Stimulated activated CD4-positive, alpha-beta T cell treated with anti-CD3 and anti-CD28 coated beads, TNF-alpha, amount 100 ng/mL, for 24 hours (primary cell): ENCODE measurements around the gene PROB1.
"Not testable (repeated sequence)": the region's sequence is repeated elsewhere in the genome, so short reads cannot be mapped to it uniquely, and the experiment has no call there.

Source experiments
- DNase-seq, 3 experiments: peaks; one replicate each; pipeline ENCODE4 v3.0.0-alpha.2; 2020; ENCODE audit warnings: low read depth in 3 of 3

The PROB1 gene

GRCh38 chr5:139392324-139392677 lies 2.6 kb downstream of the PROB1 start:
- DNase-seq = no peak

- no peak for DNase-seq
Observed at GRCh38 chr5:139391570-139392323, 3.2 kb downstream of the PROB1 start.

GRCh38 chr5:139390639-139391569 lies 4.0 kb downstream of the PROB1 start:
- DNase-seq = no peak

DNA sequence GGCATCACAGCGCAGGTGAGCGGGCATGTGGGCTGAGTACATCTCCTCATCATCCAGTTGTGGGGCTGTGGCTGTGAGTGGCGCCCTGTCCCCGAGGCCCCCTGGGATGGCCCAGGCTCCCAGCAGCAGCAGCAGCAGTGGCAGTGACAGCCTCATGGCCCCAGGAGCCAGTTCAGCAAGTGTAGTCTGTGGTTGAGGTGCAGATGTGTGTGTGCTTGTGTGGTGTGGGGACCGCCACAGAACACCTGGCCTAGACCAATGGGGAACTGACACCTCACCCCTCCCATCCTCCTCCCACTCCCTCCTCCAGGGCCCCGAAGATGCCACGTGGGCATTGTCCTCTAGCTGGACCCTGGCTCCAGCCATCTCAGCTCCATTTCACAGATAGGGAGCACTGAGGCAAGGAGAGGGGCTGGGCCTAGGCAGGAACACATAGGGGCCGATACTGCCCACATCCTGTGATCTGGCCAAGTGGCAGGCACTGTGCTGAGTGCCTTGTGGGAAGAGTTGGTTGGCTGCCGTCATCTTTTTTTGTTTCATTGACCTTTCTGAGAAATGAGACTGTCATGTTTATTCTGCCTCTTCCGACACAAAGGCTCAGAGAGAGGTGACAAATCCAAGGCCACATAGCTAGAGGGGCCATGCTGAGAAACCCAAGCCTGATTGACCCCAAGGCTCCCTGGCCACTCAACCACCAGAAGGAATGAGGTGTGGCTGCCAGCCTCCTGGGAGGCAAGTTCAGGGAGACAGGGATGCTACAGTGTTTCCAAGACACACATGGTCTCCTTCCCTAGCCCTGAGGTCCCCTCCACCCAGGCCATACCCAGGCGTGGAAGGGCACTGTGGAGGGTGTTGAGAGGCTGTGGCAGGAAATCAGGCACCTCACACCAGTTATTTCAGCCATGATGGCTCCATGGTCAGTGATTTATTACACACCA lies 4.9 kb downstream of the PROB1 start, which contains the start of gene MZB1:
Gene MZB1 (minus strand): TSS at position 213 of the 938 bp plus-strand sequence. CDS start 57 bp downstream, at position 156.
- peak in 1 of 3 experiments; percentile 51 for DNase-seq

- DNase-seq = no peak
Observed at GRCh38 chr5:139388198-139388821, 6.6 kb downstream of the PROB1 start.

DNA sequence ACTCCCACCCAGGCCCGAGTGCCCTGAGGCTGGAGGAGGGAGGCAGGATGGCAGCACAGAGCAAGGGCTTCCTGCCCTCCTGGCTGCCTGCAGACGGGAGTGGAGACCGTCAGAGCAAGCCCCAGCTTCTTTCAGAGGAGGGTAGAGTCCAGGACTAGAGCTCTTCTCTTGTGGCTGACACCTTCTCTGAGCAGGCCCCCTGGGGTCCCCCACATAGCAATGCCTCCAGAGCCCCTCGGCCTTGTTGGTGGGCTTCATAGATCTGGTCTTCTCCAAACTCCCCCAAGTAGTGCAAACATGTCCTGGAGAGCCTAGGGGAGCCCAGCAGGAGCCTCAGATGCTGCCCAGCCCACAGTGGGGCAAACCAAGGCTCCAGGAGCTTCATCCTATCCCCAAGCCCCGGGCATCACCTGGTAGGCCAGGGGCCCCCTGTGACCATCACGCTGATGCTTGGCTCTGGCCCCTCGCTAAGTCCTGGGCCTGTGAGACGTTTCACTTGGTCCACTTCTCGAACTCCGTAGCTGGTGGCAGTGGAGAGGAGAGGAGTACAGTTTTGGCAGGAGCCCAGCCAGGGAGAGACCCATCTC lies 7.2 kb downstream of the PROB1 start:
- no peak for DNase-seq

GRCh38 chr5:139386956-139387355 lies 7.9 kb downstream of the PROB1 start:
- not testable (repeated sequence) for DNase-seq

DNA sequence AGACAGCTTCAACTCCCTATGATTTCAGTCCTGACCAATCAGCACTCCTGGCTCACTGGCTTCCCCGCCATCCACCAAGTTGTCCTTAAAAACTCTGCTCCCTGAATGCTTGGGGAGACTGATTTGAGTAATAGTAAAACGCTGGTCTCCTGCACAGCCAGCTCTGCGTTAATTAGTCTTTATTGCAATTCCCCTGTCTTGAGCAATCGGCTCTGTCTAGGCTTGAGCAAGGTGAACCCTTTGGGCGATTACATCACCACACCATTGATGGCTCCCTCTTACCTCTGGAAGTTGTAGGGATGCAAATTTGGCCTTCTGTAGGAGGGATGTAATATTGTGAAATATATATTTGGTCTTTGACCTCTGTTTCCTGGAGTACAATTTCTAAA lies 8.9 kb downstream of the PROB1 start:
- DNase-seq = no peak

GRCh38 chr5:139385061-139386049 lies 9.5 kb downstream of the PROB1 start:
- DNase-seq = no peak

GRCh38 chr5:139384591-139385051 lies 10.3 kb downstream of the PROB1 start:
- no peak for DNase-seq

DNA sequence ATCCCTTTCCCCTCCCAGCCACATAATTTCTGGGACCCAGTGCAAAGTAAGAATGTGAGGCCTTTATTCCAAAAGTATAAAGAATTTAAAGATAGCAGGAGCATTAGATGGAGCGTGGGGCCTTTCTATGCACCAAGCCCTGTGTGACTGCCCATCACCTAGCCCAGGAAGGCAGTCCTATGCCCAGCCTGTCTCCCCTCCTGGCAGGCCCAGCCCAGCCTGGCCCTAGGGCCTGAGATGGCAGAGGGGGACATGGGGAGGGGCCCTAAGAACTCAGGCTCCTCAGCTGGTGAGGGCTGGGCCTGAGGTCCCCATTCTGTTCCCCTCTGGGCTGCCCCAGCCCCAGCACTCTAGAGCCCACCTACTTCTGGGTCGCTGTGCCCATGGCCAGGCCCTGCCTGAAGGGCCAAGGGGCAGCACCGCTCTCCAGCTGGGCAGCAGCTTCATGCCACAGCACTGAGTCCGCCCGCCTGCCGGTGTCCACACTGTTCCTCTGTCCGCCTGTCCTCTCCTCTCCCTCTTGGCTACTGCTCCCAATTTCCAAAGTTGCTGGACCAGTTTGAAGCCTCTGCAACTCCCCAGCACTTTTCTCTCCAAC lies 10.8 kb downstream of the PROB1 start:
- no peak for DNase-seq

DNA sequence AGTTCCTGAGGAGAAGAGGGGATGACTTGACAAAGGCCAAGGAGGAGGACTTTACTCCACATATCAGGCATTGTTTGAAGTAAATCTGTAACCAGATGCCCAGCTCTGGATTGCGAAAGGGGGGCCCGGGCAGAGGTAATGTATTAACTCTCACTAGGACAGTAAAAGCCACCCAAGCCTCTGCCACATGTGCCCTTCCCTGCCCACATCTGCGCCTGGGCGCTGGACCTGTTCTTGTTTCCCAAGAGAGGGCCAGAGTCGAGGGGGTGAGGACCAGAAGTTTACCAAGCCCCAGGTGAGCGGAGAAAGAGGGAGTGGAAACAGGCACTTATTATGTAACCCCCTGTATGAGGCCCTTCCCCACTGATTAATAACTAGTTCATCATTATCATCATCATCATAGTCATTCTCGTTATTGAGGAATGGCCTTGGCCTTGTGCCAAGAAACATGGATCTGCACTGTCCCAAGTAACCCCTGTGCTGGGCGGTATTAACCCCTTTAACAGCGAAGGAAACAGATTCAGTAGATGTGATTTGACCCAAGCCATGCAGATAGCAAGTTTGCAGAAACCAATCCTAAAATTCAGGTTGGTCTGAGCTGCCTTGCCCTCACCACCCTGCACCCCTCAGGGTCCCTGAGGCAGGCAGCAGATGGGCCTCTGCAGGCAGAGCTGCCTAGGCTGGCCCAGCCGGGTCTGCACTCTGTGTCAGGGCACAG lies 11.5 kb downstream of the PROB1 start, which contains the start of gene SLC23A1:
Gene SLC23A1 (minus strand): TSS at position 23 of the 718 bp plus-strand sequence. CDS start 44 bp downstream, outside the sequence.
- no peak for DNase-seq

- no peak for DNase-seq
Observed at GRCh38 chr5:139382807-139383206, 12.1 kb downstream of the PROB1 start.

GRCh38 chr5:139381837-139382761 lies 12.8 kb downstream of the PROB1 start:
- no peak for DNase-seq

GRCh38 chr5:139379626-139380449 lies 15.1 kb downstream of the PROB1 start:
- DNase-seq = no peak

DNA sequence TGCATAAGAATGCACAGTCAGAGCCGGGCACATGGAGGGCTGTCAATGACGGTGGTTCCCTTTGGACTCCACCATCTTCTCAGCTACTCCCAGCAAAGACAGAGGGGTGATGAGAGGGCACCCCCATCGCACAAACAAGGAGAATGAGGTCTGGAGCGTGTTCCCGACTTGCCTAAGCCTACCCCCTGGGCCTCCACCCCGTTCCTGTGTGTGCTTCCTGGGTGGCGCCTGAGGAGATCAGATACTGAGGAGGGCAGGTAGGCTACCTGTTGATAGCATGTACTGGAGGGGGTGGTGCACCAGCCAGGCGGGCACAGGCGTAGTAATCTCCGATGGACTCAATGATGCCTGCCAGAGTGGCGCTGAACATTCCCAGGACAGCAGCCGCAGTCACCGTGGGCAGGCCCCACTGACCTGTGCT lies 16.0 kb downstream of the PROB1 start:
- DNase-seq = no peak
